ENCODE data around the gene UNC119.

UNC119 gene

DNA sequence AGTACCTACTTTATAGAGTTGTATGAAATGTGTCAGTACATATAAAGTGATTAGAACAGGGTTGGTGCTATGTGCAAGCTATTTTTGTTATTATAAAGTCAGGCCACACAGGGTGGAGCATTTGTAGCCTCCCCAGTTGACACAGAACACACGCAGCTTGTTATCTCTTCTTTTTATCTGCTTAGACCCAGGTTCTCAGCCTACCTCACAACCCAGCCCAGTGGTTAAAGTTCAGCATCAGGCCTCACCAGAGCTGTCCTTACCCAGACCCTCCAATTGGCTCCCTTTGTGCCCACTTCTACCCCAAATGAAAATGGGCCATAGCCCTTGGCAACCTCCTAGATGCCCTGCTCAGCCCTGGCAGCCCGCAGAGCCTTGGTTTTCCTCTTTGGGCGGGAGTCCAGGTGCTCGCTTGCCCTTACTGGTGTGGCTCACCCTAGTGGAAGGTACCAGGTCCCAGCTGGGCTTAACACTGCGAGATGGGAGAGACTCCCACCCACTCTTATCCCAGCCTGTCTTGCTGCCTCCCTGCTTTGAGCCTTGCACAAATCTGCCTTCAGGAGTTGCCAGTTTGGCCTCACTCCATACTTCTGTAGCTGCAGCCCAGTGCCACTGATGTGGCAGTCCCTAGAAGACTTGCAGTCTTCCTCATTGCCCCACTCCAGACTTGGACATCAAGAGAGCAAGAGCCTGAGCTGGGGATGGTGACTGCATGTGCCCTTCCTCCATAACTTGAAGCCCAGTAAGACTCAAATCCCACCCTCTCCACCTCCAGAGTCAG lies 20.0 kb upstream of the UNC119 start:
- no peak for DNase-seq

DNA sequence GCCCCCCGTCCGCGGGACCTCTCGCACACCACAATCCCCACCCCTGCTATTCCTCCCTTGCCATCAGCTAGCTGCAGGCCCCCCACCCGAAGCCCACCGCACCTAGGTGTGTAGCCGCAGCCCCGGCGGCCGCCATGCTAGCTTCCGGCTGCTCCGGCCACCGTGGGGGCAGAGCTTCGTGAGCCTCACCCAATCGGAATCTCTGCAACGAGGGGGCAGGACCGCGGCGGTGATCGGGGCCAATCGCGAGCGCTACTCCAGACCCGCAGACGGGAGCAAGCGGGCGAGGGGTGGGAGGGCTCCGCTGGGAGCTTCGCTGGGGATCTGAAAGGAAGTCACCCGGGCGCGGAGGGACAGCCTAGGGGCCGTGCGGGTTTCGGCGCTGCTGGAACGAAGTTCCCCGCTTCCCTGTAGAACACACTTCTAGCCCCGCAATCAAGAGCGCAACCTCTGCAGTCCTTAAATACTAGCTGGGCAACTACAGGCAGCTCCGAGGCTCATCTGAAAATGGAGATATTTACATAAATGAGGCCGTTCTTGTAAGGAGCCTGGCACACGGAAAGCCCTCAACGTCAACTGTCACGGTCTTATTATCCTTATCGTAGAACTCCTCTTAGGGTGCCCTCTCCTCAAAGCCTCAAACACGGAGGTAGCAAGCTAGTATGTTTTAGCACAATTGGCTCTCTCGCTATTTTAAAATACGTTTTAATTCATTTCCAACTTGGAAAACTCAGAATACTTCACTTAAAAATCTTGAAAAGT lies 19.1 kb upstream of the UNC119 start, which contains the start of gene PIGS:
Gene PIGS, minus strand, starts transcription at position 164 of the 762 bp plus-strand sequence. Its CDS starts 28 bp downstream, at position 136.
- peak; percentile 94 to 100 for DNase-seq

DNA sequence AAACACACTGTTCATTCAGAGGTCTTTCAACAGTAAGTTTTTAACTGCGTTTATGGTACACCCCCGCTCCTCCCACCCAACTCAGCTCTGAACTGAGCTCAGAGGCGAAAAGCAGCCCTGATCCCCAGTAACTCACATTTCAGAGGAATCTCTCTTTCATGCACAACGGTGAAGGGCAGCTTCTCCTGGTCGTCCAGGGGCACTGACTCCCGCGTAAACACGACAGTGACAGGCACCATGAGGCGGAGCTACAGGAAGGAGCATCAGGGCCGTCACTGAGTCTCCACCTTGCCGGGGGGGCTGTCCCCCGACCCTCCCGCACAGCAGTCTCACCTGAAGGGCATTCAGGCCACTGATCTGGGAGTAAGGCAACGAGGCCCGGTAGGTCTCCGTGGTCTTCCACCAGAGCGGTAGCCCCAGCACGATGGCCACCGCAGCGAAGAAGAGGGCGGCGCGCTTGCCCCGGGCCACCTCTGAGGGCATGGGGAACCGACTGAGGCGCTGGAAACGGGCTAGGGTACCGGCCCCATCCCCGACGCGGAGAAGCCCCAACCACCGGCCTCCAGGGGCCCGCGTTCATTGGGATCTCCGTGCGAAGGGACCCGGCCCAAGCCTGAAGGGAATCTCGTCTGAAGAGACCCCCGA lies 18.4 kb upstream of the UNC119 start:
- DNase-seq = peak; percentile 72 to 83

DNA sequence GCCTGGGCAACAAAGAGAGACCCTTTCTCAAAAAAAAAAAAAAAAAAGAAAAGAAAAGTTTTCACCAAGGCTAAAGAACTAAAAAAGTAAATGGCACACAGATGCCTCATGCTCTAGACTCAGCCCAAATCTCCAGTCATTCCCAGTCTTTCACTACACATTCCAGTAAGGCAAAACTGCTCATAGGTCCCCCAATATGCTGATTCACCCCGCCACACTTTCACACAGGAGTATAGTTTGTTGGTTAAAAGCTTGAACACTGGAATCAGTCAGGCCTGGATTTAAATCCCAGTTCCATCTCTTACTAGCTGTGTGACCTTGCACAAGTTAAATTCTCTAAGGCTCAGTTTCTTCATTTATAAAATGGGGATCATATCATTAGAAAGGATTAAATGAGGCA lies 17.0 kb upstream of the UNC119 start:
- no peak for DNase-seq

DNA sequence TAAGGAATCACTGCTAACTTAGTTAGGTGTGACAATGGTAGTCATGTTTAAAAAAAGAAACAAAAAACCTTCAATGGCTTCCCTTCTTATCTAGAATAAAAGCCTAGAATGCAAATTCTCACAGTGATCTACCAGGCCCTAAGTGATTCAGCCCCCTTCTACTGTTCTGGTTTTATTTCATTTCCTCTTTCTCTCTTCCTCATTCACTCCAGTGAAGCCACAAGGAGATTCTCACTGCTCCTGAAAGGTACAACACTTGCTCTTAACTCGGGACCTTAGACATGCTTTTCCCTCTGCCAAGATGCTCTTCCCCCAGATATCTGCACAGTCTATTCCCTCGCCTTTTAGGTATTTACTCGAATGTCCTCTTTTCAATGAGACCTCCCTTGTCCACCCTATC lies 15.2 kb upstream of the UNC119 start:
- no peak for DNase-seq

DNA sequence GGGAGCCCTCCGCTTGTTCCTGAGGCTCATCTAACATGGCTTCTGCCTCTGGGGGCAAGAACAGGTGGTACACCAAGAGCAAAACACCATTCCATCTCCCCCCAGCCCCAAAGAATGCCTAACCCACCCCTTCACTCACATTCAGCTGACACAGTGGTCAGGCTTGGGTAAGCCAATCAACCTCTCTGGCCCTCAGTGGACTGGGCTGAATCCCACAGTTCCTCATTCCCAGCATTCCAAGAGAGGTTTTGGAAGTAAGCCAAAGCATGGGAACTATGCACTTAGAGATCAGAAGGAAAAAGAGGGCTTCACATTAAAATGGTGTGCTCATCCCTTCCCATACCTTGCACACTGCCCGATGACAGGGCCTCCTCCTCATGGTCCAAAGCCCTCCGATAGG lies 11.1 kb upstream of the UNC119 start:
- DNase-seq = no peak

DNA sequence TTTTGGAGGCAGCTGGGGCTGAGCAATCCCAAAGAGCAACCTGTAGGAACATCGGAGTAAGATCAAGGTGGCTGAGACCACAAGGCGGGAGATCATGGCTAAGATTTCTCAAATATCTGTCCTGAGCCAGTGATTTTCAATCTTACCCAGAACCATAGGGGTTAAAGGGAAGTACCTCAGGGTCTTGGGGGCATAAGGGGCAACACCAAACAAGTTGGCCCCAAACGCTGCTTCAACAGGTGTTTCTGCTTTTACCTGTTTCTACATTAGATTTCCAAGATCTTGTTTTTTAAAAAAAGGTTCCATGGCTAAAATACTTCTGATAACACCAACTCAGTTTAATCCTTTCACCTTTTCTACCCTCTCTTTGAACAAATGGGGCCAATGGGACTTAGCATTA lies 2.6 kb upstream of the UNC119 start:
- no peak for DNase-seq

DNA sequence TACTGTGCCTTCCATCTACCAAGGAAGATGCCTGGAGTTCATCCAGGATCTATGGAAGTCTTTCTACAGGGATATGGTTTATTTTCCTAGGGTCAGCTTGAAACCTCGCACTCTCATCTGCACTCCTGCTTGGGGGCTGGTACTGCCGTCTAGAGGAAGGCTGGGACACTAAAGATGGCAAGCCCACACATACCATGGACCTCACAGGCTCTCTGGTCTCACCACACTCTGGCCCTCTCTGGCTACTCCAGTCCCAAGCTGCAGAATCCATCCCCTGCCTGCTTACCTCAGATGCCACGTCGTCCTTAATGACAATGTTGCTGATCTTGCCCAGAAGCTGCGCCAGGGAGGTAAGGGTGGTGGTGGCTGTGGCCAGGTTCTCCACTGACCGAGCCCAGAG lies 2.1 kb upstream of the UNC119 start:
- peak in 1 of 2 experiments; percentile 32 for DNase-seq

DNA sequence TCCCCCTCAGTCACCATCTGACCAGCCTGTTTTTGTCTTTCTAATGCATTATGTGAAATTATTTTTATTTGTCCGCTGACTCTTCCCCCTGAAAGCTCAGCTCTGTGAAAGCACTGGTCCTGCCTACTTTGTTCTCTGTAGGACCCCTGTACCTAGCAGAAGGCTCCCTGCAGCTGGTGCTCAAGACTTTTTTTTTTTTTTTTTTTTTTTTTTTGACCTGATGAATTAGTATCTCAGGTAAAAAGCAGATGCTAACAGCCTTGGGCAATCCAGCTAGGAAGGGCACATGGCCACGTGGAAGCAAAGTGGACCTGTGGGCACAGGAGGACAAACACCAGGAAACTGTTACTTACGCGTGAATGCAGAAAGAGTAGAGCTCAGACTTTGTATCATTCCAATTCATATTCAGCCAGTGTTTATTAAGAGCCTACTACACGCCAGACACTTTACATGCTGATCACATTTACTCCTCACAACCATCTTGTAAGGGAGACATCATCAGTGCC lies 629 bp upstream of the UNC119 start:
- no peak for DNase-seq

DNA sequence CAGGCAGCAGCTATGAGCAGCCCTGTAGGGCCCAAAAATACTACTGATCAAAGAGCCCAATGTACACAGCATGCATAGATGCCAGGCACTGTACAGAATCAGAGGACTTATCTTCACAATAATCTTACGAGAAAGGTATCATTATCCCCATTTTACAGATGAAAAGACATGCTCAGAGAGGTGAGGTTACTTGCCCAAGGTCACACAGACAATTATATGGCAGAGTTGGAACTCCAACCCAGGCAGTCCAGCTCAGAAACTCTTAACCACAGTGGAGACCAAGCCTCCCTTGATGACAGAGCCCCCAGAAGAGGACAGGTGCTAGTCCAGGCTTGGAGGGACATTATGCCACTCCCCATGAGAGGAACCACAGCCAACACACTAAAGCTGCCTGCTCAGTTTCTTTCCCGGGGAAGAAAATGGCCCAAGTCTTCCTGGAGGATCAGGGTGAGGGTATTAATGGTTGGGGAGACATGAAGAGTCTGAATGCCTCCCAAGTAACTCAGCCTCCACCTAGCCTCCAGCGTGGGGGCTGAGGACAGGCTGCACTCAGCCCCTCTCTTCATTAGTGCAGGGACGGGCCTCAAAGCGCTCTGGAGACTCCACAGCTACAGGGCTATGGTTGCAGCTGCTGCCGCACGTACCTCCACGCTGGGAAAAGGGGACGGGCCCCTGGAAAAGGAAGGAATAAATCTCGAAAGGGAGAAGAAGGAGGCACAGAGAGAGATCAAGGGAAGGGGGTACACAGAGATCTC lies 826 bp downstream of the UNC119 start:
- DNase-seq = peak; percentile 16 to 60

DNA sequence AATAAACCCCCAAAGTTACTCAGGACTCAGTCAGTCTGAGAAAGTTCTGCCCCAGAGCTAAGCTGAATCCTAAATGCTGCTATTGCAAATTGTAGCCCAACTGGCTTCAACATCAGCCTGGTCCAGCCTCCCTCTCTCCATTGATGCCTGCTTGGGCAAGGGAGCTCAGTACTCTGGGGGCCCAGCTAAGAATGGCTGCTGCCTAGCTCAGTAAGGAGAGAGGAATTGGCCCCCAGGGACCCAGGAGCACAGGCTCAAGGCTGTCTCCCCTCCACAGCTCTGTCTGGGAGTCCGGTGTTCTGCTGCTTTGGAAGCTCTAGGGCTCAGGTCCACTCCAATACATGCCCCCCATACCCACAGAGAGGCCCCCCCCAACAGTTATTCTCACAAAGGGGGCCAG lies 1.6 kb downstream of the UNC119 start:
- no peak for DNase-seq

DNA sequence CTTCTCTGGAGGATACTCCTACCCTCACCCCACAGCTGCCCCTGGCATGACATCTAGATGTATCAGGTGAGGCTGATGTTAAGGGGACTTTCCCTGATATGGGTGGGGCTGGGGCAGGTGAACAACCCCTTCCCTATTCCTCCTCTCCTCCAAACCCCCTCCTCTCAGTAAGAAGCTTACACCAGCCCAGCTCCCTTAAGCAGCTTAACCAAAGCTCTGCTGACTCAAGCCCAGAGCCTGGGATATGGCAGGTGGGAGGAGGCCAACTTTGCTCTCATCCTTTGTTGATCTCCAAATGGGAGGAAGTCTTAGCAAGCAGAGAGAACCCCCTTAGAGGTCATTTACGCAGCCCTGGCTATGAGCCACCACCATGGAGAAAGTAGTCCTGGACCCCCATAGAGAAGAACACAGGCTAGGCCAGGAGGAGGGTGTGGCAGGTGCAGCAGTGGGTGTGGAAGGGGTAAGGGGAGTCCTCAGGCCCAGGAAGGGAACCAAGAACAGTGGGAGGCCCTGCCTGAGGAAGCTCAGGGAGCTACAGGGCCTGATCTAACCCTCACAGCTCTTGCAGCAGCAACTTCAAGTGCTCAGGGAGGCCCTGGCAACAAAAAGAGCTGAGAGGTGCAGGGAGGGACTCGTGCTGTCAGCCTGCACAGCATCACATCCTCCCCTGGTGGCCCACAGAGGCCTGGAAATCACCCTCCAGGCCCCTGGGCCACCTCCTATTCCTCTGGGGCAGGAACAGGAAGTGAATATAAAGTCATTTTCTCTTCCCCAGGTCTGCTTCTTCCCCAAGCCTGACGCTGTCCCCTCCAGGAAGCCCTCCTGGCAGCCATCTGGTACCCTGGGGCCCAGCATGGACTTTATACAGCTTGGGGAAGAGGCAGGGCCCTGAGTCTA lies 2.9 kb downstream of the UNC119 start:
- DNase-seq = no peak

DNA sequence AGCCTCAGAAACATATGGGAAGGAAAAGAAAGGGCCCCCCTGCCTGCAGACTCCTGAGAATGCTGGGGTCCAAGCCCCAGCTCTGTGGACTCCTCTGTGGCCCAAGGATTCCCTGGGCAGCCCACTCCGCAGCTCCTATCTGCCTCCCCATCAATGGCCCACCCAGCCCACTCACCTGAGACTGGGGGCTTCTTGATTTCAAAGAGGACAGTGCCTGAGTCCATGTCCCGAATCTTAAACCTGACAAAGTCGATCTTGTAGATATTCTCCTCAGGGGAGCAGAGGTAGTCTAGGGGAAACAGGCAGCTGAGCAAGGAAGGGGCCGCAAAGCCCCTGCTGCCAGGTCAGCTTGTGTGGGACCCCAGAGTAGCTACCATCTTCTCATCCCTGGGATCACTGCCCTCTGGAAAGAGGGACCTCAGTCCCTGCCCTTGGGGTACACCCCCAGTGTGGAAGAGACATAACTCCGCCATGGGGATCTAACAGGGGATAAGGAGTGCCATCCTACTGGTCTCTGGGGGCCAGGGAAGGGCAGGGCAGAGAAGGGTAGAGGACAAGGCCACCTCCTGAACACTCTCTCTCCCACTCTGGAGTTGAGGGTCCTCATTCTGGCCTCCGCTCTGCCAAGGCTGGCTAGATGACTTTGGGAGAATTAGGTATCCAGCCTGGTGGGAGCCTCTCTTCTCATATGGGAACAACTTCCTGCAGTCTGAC lies 3.9 kb downstream of the UNC119 start:
- DNase-seq = no peak

DNA sequence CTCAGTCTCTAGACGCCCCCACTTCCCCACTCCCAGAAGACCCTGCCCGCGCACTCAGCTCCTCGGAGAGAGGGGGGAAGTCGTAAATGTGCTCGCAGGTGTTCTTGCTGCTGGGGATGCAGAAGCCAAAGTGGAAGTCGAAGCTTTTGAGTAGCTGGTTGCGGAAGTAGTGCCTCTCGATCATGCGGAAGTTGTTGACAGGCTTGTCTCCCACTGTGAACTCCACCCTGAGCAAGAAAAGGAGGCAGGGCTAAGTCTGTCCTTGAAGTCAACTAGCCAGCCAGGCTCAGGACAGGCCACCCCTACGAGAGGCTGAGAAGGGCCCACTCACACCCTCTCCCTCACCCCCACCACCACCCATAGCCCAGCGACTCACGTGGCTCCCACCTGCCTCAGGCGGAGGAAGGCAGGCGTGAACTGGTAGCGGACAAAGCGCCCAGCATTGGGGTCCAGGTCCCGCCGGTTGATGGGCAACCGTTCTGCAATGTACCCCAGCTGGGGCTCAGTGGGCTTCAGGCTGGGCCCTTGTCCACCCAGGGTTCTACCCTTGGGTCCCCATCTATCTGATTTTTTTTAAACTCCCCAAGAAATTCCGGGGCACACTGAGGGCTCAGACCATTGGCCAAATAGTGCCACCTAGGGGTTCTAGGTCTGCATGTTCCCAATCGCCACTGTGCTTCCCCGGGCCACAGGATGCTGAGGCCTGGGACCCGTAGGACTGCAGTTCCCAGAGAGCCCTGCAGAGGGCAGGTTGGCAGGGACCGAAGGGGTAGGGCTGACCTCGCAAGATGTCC lies 4.6 kb downstream of the UNC119 start:
- peak; percentile 33 to 88 for DNase-seq

DNA sequence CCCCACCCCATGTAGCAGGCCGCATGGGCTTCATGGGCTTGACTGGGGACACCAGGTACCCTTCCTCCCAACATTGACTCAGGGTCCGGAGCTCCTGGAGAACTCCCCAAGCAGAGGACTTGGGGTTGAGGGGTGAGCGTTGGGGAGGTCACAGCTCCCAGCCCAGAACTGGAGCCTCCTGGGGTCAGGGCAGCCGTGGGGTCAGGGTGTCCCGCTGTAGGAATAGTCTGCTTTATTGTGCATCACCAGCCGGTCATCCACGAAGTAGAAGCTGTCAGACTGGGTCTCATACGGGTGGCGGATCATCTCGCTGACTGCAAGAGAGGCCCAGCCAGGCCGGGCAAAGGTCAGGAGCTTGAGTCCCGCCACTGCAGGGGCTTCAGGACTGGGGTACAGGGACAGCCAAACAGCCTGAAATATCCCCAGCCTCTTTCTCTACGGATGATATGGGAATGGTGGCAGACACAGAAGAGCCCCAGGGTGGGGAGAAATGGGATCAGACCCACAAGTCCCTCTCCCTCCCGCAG lies 5.3 kb downstream of the UNC119 start:
- no peak for DNase-seq

DNA sequence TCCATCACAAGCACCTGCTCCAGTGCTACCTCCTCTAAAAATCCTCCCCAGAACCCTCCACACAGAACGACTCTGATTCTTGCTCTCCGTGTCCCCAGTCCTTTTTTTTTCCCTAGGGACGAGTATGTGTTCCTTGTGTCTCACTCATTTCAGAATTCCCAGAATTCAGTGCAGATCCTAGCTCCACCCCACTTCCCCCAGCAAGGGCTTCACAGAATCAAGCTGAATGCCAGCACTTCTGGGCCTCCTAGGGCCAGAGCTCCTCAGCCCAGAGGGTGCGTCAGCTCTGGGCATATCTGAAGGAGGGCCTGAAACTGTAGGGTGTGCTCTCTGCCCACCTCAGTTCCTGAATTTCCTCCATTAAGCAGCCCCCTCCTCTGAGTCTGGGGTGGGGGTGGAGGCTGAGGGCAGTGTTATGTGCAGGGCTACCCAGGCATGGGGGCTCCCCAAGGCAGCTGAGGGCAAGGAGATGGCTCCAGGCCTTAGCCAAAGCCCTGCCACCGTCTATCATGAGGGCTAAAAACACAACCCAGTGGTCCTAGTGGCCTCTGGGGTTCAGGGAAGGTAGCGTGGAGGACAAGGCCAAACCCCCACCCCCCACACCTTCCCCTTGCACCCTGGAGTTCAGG lies 6.5 kb downstream of the UNC119 start:
- DNase-seq = peak in 1 of 2 experiments; percentile 43

DNA sequence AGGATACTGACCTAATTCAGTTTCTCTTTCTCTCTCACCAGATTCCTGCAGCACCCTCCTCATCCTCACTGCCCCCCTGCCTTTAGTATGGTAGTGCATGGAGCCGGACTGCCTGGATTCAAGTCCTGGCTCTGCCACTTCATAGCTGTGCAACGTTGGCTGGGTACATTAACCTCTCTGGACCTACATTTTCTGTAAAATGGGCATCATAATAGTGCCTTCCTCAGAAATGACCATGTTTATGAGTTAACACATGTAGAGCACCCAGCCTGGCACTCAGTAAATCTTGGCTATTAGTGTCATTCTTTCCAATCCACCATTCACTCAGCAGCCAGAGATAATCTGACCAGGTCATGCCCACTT lies 7.3 kb downstream of the UNC119 start:
- no peak for DNase-seq

DNA sequence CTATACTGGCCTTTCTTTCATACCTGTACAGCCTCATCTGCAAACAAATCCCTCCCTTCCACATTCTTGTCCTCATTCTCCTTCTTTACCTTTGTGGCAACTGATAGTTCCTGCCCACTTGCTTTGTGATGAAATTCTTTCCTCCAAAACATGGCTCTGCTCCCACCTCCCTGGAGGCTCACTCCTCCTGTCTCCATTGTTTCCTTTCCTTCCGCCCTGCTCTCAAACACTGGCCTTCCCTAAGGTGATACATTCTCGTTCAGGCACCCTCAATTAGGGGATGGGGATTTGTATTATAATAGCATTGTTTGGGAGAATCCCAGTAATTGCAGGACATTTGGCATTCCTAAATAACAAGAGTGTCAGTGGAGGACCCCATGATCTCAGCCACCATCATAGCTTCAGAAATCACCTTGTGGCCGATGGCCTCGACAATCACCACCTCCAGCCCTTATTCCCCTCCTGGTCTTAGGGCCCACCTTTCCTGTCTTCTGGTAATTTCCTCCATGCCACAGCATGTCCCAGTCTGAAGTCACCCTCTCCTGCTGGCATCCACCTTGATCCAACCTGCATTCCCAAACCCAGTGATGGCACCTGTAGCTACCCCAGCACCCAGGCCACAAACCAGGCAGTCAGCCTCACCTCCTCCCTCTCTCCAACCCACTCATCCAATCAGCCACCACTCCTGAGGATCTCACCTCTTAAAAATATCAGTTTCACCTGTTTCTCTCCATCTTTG lies 7.9 kb downstream of the UNC119 start:
- DNase-seq = no peak

DNA sequence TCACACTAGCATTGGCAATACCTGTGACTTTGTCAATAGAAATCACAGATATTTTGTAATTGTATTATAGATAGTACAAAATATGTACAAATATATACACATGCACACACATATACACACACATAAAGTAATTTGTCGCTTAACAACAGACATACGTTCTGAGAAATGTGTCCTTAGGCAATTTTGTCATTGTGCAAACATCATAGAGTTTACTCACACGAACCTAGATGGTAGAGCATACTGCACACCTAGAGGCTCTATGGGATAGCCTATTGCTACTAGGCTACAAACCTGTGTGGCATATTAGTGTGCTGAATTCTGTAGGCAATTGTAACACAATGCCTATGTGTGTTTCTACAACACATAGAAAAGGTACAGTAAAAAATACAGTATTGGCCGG lies 11.0 kb downstream of the UNC119 start:
- no peak for DNase-seq
